SH-SY5Y (cell line): ENCODE data around the gene ZNF311.

Experiments
- GATA2 ChIP-seq: IDR thresholded peaks from 2 replicates; pipeline ENCODE4 v1.6.1; 2011; ENCODE audit warnings: mild to moderate bottlenecking, low read depth, low read length
- GATA3 ChIP-seq: IDR thresholded peaks from 2 replicates; pipeline ENCODE4 v1.6.1; 2011; ENCODE audit warnings: low read depth, mild to moderate bottlenecking, low read length, moderate library complexity

DNA sequence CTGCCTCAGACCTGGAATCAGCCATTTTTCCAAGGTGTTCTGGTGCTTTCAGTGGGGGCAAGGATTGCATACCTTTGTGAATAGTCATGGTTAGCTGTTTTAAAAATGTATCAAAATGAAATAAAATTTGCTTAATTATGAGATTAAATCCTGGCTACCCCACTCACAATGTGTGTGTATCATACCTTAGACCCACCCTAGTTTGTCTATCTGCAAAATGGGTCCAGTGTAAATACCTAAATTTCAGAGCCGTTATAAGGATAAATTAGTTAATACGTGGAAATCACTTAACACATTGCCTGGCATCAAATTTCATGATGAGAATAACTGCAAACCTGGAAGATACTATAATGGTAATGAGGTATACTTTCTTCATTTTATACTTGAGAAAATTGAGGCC is 3.0 kb upstream of the ZNF311 start:
- TF ChIP-seq GATA2 (no peak), GATA3 (no peak)
